HG03469 (cell line): ENCODE results near the gene PCCA.

Source experiments
- ATAC-seq: cut with Tn5 transposase; IDR thresholded peaks from one replicate; pipeline ENCODE4 v1.9.1; 2021; ENCODE audit warnings: mild to moderate bottlenecking, moderate library complexity, moderate number of reproducible peaks; ENCODE audit not compliant: unreplicated experiment

The PCCA gene

DNA sequence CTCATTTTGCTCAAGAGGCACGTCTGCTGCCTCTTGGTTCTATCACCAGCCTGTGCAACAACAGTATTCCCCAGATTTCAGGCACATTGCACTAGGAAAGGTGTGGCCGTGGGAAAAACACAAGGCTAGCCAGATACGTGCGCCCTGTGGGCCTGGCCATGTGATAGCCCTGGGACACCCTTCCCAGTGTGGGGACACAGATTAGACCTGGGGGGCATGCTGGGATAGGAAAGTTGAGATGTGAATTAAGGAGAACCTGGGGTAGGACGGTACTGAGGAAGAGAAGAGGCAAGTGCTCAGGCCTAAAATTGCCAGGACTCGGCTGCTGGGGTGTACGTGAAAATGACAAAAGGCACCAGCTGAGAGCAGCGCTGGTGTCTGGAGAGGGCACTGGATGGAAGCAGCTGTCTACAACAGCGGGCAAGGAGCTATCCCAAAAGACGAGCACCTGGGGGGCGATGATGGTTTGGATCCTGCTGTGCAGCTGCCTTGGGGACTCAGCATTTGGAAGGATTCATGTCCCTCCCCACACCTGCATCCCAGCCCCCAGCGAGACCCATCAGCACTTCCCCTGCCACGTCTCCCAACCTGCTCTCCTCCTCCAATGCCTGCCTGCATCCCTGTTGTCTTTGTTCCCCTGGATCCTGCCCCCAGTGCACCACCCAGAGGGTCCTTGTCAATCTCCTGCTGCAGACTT lies 445.4 kb downstream of the PCCA start:
- ATAC-seq = no peak

DNA sequence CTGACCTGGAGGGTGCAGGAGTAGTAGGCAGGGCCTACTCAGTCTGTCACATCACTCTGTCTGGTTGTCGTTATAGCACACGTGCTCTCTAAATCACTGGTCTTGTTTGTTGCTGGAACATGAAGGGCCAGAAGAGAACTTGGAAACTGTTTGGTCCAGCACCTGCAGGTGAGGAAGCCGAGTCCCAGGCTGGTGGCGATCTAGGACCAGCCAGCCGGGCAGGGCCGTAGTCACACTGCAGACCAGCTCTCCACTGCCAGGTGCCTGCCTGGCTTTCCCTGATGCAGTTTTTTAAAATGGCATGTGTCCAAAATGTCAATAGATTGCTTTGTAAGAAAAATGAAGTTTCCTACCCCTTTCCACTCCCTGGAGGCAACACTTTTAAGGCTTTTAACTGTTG lies 446.0 kb downstream of the PCCA start:
- ATAC-seq = no peak

GRCh38 chr13:100535426-100536135 lies 446.7 kb downstream of the PCCA start:
- no peak for ATAC-seq

DNA sequence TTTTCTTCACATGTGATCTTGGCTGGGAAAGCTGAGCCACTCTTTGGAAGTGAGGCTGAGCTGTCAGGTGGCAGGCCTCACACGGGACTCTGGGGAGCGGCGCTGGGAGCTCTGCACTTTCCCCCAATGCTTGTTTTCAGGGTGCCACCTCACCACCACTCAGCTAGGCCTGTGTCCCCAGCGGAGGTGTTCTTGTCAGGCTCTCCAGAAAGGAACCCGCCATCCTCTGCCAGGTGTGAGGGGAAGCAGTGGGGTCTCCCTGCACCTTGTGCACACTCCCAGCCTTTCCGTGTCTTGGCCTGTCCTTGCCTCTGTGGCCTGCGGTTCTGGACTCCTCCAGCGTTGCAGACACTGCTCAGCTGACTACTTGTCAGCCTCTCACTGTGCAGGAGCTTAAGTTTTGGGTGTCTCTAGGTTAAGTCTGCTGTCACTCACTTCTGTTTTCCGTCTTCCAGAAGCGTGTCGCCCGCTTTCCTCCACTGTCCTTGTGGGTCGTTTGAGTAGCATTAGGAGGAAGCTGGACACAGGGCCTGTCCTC lies 447.8 kb downstream of the PCCA start:
- ATAC-seq = no peak

DNA sequence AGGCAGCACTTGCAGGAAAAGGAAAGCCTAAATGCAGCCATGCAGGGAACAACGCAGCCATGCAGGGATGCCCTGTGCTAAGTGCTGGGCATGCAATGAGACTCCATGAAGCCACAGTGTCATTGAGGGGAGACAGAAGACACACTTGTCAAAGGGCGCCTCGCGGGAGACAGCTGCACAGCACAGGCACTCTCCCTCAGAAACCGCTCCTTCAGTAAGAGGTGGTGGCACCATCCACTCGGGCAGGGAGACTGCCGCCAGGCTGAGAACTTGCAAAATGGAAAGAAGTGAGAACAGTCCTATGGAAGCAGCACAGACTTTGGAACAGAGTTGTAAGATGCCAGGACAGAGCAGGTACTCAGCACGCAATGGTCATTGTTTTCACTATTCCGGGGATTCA lies 448.6 kb downstream of the PCCA start:
- no peak for ATAC-seq

DNA sequence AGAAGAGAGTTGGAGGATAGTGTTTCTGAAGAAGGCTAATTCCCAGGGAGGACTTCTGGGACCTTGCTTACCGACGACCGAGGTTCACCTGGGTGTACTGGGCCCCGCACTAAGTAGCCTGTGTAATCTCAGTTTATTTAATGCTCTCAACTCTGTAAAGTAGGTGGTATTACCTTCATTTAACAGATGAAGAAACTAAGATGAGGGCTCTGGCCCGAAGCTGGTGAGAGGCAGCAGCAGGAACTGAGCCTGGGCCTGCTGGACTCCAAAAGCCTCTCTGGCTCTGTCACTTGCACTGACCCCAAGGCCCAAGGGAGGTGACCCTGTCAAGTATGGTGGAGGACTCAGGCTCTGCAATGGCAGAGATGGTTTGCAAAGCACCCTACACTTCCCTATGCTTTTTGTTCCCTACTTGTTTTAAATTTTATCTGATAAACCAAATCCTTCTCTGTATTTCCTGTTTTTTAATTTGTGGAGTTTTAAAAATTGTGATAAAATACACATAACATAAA lies 449.1 kb downstream of the PCCA start:
- ATAC-seq = no peak

DNA sequence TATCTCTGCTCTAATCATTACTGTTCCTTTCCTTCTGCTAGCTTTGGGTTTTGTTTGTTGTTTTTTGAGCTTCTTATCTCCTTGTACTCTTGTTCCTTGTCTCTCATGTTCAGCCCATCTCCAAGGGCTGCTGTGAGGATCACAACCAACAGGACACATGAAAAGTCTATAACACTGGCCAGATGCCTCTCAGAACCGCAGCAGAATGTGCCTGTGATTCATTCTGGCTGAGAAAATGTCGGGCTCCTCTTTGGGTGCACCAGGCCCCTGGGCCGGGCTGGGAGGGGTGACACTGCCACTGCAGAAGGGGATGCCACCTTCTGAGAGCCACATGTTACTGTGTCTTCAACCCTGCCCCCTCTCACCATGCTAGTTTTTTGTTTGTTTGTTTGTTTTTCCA lies 451.7 kb downstream of the PCCA start:
- no peak for ATAC-seq

- no peak for ATAC-seq
Measured at GRCh38 chr13:100541897-100542825, 453.3 kb downstream of the PCCA start.

- ATAC-seq = peak; percentile 84
Measured at GRCh38 chr13:100542826-100543156, 453.9 kb downstream of the PCCA start.

GRCh38 chr13:100543872-100544602 lies 455.1 kb downstream of the PCCA start:
- ATAC-seq = no peak

DNA sequence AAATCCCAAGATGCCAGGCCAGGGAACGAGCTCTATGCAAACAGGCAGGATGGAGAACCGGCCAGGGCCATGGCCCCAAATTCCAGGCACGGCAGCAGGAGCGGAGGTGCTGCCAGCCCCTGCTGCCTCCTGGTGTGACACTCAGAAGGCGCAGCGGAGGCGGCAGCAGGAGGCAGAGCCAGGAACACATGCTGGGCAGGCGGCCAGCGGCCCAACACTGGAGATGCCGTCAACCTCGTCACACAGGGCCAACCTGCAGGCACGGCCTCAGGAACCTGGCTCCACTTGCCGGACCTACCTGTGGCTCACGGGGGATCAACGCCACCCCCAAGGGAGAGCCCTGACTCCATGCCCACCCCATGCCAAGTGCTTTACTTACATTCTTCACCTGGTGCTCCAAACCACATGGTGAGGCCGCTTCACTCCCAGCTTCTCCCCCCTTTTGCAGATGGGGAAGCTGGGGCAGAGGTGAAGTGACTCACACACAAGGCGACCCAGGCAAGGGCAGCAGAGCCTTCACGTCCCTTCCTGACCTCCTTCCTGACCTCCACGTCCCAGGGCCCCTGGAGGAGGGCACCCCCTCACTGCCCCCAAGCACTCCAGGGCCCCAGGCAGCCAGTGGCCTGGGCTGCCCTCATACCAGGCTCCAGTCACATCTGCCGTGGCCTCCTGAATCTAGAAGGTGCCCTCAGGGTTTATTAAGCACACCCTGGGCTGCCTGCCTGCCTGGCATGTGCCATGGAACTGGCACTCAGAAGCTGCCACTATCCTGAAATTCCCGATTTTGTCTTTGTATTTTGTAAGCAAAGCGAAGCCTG lies 456.2 kb downstream of the PCCA start:
- no peak for ATAC-seq

DNA sequence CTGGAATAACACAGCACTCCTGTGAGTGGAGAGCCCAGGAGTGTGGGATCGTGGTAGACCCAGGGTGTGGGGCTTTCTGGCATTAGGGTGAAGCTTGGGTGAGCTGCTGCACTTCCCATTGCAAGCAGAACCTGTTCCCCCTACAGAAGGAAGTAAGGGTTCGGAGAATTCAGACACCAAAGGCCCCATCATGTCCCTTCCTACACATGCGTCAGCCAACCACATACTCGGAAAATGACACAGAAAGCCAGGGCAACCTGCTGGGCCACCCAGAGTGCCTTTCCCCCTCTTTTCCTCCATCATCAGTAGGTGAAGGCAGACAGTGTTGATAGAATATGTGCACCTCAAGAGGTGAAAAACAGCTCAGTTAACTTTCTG lies 456.8 kb downstream of the PCCA start:
- ATAC-seq = no peak

DNA sequence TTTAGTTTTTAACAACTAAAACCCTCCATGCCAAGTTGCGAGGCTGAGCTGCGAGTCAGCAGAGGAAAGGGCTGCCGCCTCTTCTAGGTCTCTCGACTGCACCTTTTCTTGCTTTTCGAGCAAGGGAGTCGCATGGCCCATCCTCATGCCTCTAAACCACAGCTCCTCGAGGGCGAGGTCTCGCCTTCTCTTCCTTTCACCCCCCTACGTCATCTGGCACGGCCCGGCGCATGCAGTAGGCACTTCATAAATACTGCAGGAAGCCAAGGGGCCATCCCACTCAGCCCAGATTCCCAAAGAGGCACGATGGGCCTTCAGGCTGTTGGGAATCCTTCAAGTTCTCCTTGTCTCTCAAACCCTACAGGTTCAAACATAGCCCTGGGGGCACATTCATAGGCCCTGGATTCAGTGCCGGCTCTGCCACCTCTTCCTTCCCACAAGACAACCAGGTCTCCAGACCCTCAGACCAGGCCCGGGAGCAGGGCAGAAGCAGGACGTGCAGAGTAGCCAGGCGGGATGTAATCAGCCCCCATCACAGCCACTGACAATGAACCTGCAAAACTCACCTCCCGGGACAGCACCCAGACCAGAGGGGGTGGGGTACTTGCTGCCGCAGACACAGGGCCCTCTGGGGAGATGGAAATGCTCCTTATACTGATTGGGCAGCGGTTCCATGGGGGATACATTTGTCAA lies 458.0 kb downstream of the PCCA start:
- no peak for ATAC-seq

- no peak for ATAC-seq
Measured at GRCh38 chr13:100547791-100548201, 458.9 kb downstream of the PCCA start.

GRCh38 chr13:100549316-100549715 lies 460.4 kb downstream of the PCCA start:
- no peak for ATAC-seq

- no peak for ATAC-seq
Measured at GRCh38 chr13:100552755-100553154, 463.9 kb downstream of the PCCA start.

- ATAC-seq = no peak
Measured at GRCh38 chr13:100559886-100560285, 471.0 kb downstream of the PCCA start.

DNA sequence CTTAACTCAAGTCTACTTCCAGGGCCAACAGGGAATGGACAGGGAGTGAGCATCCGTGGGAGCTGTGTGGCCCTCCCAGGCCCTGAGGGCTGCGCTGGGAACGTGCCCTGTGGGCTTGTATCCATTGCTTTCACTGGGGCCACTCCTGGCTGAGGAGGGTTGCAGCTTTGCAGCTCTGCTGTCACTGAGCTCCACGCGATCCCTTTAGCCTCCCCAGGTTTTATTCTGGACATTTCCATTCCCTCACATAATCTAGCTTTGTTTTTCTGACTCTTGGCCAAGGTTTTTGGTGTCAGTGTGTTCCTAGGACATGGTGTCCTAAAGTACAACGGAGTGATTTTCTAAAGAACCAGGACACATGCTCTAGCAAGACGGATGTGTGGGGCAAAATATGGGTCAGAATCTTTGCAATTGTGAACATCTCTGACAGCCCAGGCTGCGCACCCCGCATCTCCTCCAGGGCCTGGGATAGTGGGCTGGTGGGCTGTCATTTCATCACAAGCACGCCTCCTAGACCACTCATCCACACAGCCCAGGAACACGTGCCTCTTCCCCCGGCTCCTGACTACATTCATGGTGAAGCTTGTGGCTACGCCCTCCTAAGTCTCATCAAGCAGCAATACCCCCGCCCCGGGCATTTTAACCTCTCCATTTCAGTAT lies 471.7 kb downstream of the PCCA start:
- no peak for ATAC-seq

- ATAC-seq = no peak
Measured at GRCh38 chr13:100561158-100561499, 472.2 kb downstream of the PCCA start.
